Karpas-422 (cell line): ENCODE results near the gene S1PR5. TPM values are rescaled to one million over a fixed set of nuclear protein-coding genes. Genes with fewer than 3 reads are reported as not detected.
A peak's percentile ranks its signal among the peaks of the same experiment; 100 is the strongest.
"Not testable (repeated sequence)": the region's sequence is repeated elsewhere in the genome, so short reads cannot be mapped to it uniquely, and the experiment has no call there.

ENCODE experiments used
- DNase-seq: peaks from one replicate; pipeline ENCODE4 v3.0.0-alpha.2; 2015
- H2AFZ ChIP-seq: fragments of 200-600 bp; sonication (generic); 2 replicates; pipeline ENCODE4 v1.6.1; 2014; ENCODE audit warnings: antibody characterized with exemption, low read length, mixed read lengths
- H3K27ac ChIP-seq: fragments of 200-600 bp; sonication (generic); 2 replicates; pipeline ENCODE4 v1.5.1; 2014; ENCODE audit warnings: mild to moderate bottlenecking, low read length, moderate library complexity
- H3K27me3 ChIP-seq: fragments of 200-600 bp; sonication (generic); 2 replicates; pipeline ENCODE4 v1.6.1; 2014; ENCODE audit warnings: low read length, mixed read lengths
- H3K36me3 ChIP-seq: fragments of 200-600 bp; sonication (generic); 2 replicates; pipeline ENCODE4 v1.6.1; 2014; ENCODE audit warnings: low read length, mixed read lengths; ENCODE audit not compliant: insufficient read depth
- H3K4me1 ChIP-seq: fragments of 200-600 bp; sonication (generic); 2 replicates; pipeline ENCODE4 v1.6.1; 2014; ENCODE audit warnings: mild to moderate bottlenecking, low read length, mixed read lengths
- H3K4me2 ChIP-seq: fragments of 200-600 bp; sonication (generic); 2 replicates; pipeline ENCODE4 v1.6.1; 2014; ENCODE audit warnings: low read length, low read depth, mild to moderate bottlenecking; ENCODE audit not compliant: poor library complexity, severe bottlenecking
- H3K4me3 ChIP-seq: fragments of 200-600 bp; sonication (generic); 2 replicates; pipeline ENCODE4 v1.5.1; 2014; ENCODE audit warnings: mild to moderate bottlenecking, antibody characterized with exemption, low read length, mixed read lengths
- H3K79me2 ChIP-seq: fragments of 200-600 bp; sonication (generic); 2 replicates; pipeline ENCODE4 v1.6.1; 2014; ENCODE audit warnings: mild to moderate bottlenecking, low read length, mixed read lengths
- H3K9ac ChIP-seq: fragments of 200-600 bp; sonication (generic); 2 replicates; pipeline ENCODE4 v1.6.0; 2014; ENCODE audit warnings: low read length
- H3K9me2 ChIP-seq: fragments of 200-600 bp; sonication (generic), shearing (Covaris generic); replicated peaks from 2 replicates; pipeline ENCODE4 v1.6.0; 2014; ENCODE audit warnings: mild to moderate bottlenecking, low read length, moderate library complexity; ENCODE audit not compliant: insufficient read depth
- H3K9me3 ChIP-seq: fragments of 300-700, 200-600 bp; sonication (generic); 2 replicates; pipeline ENCODE4 v1.6.1; 2014; ENCODE audit warnings: low read length, mixed read lengths
- H4K20me1 ChIP-seq: fragments of 200-600 bp; sonication (generic); 2 replicates; pipeline ENCODE4 v1.6.1; 2014; ENCODE audit warnings: mild to moderate bottlenecking, antibody characterized with exemption, low read length, low read depth; ENCODE audit not compliant: insufficient read depth
- total RNA-seq: library from RNA; depleted of rRNA; stranded (reverse); fragments of >200 nt; shearing (Covaris generic); gene quantifications from 2 replicates; pipeline ENCODE4 v1.2.3, GENCODE V29; 2014; ENCODE audit warnings: low replicate concordance

S1PR5 gene
- total RNA-seq, 1 experiment from 2014 or later = not detected

DNA sequence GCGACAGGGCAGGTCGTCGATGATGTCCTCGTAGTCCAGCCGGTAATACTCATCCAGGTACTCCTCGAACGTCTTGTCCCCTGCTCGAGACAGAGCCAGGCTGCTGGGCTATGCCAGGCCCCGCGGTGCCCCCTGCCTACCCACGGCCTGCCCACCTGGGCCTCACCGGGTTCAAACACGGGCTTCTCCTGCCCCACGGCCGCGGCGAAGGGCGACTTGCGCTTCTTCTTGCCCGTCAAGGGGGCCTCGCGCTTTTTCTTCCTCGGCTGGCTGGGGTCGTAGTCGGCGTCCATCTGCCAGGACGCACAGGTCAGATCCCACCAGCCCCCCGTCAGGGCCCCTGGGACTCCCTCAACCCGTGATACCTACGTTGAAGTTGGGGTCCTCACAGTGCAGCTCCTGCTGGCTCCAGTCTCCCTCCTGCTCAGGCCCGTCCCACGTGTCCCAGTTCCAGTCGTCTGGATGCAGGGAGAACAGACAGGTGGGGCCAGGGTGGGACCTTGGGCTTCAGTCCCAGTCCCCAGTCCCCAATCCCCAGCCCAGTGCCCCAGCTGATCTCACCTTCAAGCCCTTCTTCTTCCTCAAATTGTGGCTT, 40.5 kb upstream of the S1PR5 start:
- H3K4me3 ChIP-seq = no peak overlapping the region
- peaks cover 31% of the 10 kb centered on the region for H3K36me3 ChIP-seq
- H3K79me2 ChIP-seq = no peaks in the 10 kb centered on the region
- H3K27ac ChIP-seq = no peak overlapping the region
- no peaks in the 10 kb centered on the region for H3K9me2 ChIP-seq
- no peak overlapping the region for H2AFZ ChIP-seq
- peaks cover 6% of the 10 kb centered on the region; the same call in 1 of the 2 replicates for H4K20me1 ChIP-seq
- no peaks in the 10 kb centered on the region for H3K27me3 ChIP-seq
- H3K9ac ChIP-seq = no peak overlapping the region
- H3K9me3 ChIP-seq = no peaks in the 10 kb centered on the region
- H3K4me2 ChIP-seq = no peak overlapping the region
- DNase-seq = no peak
- no peaks in the 10 kb centered on the region for H3K4me1 ChIP-seq

DNA sequence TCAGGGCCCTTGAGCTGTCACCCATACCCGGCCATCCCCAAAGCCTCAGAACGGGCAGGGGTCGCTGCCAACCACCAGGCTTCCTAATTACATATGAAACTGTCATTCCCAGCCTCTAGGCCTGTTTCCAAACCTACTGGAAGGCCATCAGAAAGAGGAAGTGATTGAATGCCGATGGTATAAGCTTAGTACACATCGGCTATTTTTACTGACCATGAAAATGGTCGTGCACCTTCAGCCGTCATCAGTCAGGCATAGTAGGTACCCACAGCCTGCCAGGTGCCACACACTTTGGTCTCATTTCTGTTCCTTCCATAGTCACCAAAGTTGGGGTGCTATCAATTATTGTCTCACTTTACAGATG, 38.3 kb upstream of the S1PR5 start:
- no peaks in the 10 kb centered on the region for H3K79me2 ChIP-seq
- peaks cover 30% of the 10 kb centered on the region for H3K36me3 ChIP-seq
- H3K9ac ChIP-seq = no peak overlapping the region
- no peak overlapping the region for H3K27ac ChIP-seq
- H2AFZ ChIP-seq = no peak overlapping the region
- H3K4me3 ChIP-seq = no peak overlapping the region
- H4K20me1 ChIP-seq = 0 out of 2 replicates have a peak, but pooled peaks cover 6% of the 10 kb centered on the region
- no peaks in the 10 kb centered on the region for H3K9me2 ChIP-seq
- no peaks in the 10 kb centered on the region for H3K4me1 ChIP-seq
- H3K4me2 ChIP-seq = no peak overlapping the region
- no peaks in the 10 kb centered on the region for H3K9me3 ChIP-seq
- no peaks in the 10 kb centered on the region for H3K27me3 ChIP-seq
- DNase-seq = no peak

GRCh38 chr19:10554760-10555609, 37.7 kb upstream of the S1PR5 start:
- Histone ChIP-seq H3K27me3 (no peaks in the 10 kb centered on the region), H3K27ac (no peak overlapping the region), H4K20me1 (0 out of 2 replicates have a peak, but pooled peaks cover 6% of the 10 kb centered on the region), H3K4me2 (no peak overlapping the region), H3K9me2 (no peaks in the 10 kb centered on the region), H2AFZ (no peak overlapping the region), H3K79me2 (no peaks in the 10 kb centered on the region), H3K9ac (no peak overlapping the region), H3K9me3 (no peaks in the 10 kb centered on the region), H3K36me3 (peaks cover 26% of the 10 kb centered on the region), H3K4me1 (no peaks in the 10 kb centered on the region), H3K4me3 (no peak overlapping the region)
- DNase-seq = no peak

GRCh38 chr19:10553943-10554381, 36.7 kb upstream of the S1PR5 start:
- Histone ChIP-seq H2AFZ (no peak overlapping the region), H4K20me1 (no peaks in the 10 kb centered on the region), H3K9me2 (no peaks in the 10 kb centered on the region), H3K9ac (no peak overlapping the region), H3K27me3 (no peaks in the 10 kb centered on the region), H3K27ac (no peak overlapping the region), H3K36me3 (peaks cover 19% of the 10 kb centered on the region), H3K4me2 (no peak overlapping the region), H3K4me1 (no peaks in the 10 kb centered on the region), H3K4me3 (no peak overlapping the region), H3K9me3 (no peaks in the 10 kb centered on the region), H3K79me2 (no peaks in the 10 kb centered on the region)
- no peak for DNase-seq

DNA sequence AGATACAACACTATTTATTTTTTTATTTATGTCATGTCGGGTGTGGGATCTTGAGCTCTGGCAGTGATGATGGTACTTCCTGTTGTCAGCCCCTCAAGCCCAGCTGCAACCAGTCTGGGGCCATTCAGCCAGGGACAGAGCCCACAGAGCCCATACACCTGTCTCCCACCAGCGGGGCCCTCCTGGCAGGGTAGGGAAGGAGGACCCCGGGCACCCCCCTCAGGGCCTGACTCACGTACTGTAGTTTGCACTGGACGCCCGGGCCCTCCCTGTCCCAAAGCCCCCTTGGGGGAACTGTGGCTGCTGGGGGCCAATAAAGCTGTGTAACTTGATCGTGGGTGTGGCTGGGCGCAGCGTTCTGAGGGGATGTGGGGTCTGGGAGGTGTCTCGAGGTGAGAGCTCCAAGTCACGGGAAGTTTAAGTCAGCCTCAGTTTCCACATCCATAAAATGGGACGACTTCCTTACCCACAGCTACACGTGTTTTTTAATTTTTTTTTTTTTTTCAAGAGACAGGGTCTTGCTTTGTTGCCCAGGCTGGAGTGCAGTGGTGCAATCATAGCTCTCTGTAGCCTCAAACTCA, 35.9 kb upstream of the S1PR5 start:
- no peaks in the 10 kb centered on the region for H4K20me1 ChIP-seq
- H3K9me2 ChIP-seq = no peaks in the 10 kb centered on the region
- no peak overlapping the region for H2AFZ ChIP-seq
- peaks cover 26% of the 10 kb centered on the region for H3K36me3 ChIP-seq
- no peak overlapping the region for H3K4me2 ChIP-seq
- H3K4me1 ChIP-seq = no peaks in the 10 kb centered on the region
- no peaks in the 10 kb centered on the region for H3K9me3 ChIP-seq
- H3K9ac ChIP-seq = no peak overlapping the region
- no peak overlapping the region for H3K4me3 ChIP-seq
- no peaks in the 10 kb centered on the region for H3K27me3 ChIP-seq
- H3K79me2 ChIP-seq = no peaks in the 10 kb centered on the region
- peak; percentile 68 for DNase-seq
- H3K27ac ChIP-seq = no peak overlapping the region

GRCh38 chr19:10552510-10553053, 35.3 kb upstream of the S1PR5 start:
- DNase-seq = peak; percentile 87
- no peaks in the 10 kb centered on the region for H3K27me3 ChIP-seq
- H2AFZ ChIP-seq = no peak overlapping the region
- H3K9ac ChIP-seq = no peak overlapping the region
- H3K79me2 ChIP-seq = no peaks in the 10 kb centered on the region
- no peaks in the 10 kb centered on the region for H3K4me1 ChIP-seq
- H3K9me3 ChIP-seq = no peaks in the 10 kb centered on the region
- H3K36me3 ChIP-seq = peaks cover 26% of the 10 kb centered on the region
- no peaks in the 10 kb centered on the region for H3K9me2 ChIP-seq
- no peak overlapping the region for H3K27ac ChIP-seq
- no peak overlapping the region for H3K4me3 ChIP-seq
- no peaks in the 10 kb centered on the region for H4K20me1 ChIP-seq
- H3K4me2 ChIP-seq = no peak overlapping the region

GRCh38 chr19:10551698-10552301, 34.6 kb upstream of the S1PR5 start:
- Histone ChIP-seq H3K27me3 (no peaks in the 10 kb centered on the region), H3K4me1 (no peaks in the 10 kb centered on the region), H3K4me2 (no peak overlapping the region), H3K9me2 (no peaks in the 10 kb centered on the region), H3K27ac (no peak overlapping the region), H3K36me3 (peaks cover 29% of the 10 kb centered on the region), H3K79me2 (no peaks in the 10 kb centered on the region), H3K4me3 (no peak overlapping the region), H4K20me1 (no peaks in the 10 kb centered on the region), H2AFZ (no peak overlapping the region), H3K9ac (no peak overlapping the region), H3K9me3 (no peaks in the 10 kb centered on the region)
- peak; percentile 85 for DNase-seq

- H3K9ac ChIP-seq, H3K4me3 ChIP-seq, H3K9me2 ChIP-seq, H4K20me1 ChIP-seq, H2AFZ ChIP-seq, H3K79me2 ChIP-seq, H3K4me1 ChIP-seq, H3K27ac ChIP-seq, H3K4me2 ChIP-seq, H3K9me3 ChIP-seq, DNase-seq, H3K27me3 ChIP-seq: not testable (repeated sequence)
- peaks cover 27% of the 10 kb centered on the region for H3K36me3 ChIP-seq
Measured at GRCh38 chr19:10551006-10551405, 33.8 kb upstream of the S1PR5 start.
